Inflammatory macrophage (primary cell): ENCODE results near the gene ALPL.

Experiments used
- DNase-seq, 2 donors: peaks; one replicate each; pipeline ENCODE4 v3.0.0-alpha.2; 2020 to 2022

The ALPL gene

GRCh38 chr1:21603177-21604138 lies 94.2 kb downstream of the ALPL start:
- DNase-seq = no peak

GRCh38 chr1:21604208-21604957 lies 95.2 kb downstream of the ALPL start:
- DNase-seq = no peak

GRCh38 chr1:21605012-21605715 lies 95.9 kb downstream of the ALPL start:
- no peak for DNase-seq

- DNase-seq = no peak
Measured at GRCh38 chr1:21605964-21606705, 96.9 kb downstream of the ALPL start.

DNA sequence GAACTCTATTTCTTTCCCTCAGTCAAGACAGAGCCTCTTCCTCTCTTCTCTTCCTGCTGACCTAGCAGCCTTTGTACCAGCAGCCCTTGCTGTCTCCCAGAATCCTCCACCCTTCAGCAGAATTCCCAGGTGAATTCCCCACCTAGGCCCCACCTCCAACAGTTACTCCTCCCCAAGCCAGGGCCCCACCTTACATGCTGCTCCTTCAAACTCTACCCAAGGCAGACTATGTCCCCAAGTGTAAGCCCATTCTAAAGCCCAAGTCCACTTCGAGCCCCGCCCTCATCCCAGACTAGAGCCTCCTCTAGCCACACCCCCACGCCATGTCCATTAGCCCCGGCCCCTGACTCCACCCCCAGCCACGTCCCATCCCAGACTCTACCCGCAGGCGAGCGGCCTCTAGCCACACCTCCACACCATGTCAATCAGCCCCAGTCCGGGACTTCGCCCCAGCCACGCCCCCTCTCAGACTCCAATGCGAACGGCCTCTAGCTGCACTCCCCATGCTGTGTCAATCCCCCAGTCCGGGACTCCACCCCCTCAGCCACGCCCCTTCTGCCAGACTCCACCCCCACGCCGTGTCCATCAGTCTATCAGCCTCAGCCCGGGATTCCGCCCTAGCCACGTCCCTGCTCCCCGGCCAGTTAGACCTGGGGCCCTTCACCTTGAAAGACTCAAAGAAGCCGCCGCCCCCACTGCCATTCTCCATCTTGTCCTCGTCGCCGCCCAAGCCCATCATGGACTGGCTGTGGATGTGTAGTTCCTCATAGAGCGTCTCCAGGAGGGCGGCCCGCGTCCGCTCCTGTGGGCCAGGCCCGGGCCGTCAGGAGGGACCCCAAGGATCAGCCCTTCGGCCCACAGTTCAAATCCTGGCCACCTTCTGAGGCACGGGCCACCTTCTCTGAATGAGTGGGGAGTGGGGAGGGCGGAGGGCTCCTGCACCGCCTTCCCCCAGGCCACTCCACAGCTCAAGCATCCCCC lies 98.6 kb downstream of the ALPL start:
- peak; percentile 55 to 68 for DNase-seq

- no peak for DNase-seq
Measured at GRCh38 chr1:21608798-21609197, 99.6 kb downstream of the ALPL start.

DNA sequence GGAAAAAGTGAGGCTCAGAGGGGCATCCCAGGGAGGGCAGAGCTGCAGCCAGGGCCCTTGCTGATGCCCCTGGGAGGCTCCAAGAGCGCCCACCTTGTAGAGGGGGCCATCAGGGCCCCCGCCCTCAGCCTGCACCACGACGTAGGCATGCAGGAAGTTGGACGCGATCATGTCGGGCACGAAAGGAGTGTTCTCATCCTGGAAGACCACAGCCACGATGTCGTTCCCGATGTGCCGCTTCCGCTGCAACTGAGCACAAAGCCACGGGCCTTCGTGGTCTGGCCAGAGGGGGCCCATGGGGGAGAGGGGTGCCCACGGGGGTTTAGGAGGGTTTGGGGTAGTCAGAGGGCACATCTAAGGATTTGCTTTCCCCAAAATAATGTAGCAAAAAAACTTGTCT lies 100.8 kb downstream of the ALPL start:
- DNase-seq = no peak

DNA sequence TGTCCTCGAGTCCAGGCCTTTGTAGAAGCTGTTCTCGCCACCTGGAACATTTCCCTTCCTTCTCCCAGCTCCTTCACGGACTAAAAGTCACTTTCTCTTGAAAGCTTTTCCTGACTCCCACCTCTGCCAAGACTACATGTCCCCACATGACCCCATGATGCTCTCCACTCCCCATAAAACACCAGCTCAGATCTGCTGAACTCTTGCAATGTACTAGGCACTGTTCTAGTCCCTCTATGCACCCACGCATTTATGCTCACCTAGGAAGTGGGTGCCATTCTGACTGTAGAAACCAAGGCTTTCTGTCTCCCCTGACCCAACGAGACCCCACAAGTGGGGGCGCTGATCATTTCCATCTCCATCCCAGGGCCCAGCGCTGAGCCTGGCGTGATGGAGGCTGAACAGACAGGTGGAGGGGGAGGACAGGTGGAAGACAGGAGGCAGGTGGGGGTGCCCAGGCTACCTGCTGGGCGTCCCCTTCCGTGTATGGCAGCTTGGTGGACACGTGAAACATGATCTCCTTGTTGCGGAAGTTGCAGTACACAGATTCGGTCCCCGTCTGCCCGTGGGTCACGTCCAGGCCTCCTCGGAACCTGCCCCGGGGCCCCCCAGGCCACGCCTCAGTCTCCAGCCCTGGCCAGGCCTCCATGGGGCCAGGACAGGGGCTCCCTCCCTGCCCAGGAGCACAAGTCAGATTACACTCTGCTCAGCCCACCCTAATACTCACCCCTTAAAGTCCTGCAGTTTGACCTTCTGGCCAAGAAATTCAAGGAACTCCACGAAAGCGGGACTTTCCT lies 102.0 kb downstream of the ALPL start:
- no peak for DNase-seq

GRCh38 chr1:21612057-21612456 lies 102.8 kb downstream of the ALPL start:
- DNase-seq = no peak

GRCh38 chr1:21613072-21613867 lies 104.0 kb downstream of the ALPL start:
- no peak for DNase-seq

- DNase-seq = no peak
Measured at GRCh38 chr1:21614419-21615115, 105.3 kb downstream of the ALPL start.

DNA sequence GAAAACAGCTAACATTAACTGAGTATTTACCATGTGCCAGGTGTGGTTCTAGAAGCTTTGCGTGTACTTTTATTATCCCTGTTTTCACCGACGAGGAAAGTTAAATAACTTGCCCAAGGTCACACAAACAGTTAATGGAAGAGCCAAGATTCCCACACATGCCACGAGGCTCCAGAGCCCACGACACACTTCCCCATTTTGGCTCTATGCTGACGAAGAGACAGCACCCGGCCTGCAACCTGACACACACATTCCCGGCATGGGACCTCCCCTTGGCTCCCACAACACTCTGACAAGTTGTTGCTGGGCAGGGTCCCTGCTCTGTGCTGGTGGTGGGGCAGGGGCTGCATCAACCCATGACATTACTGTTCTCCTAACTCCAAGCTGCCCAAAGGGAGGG lies 107.1 kb downstream of the ALPL start:
- peak; percentile 67 to 90 for DNase-seq

DNA sequence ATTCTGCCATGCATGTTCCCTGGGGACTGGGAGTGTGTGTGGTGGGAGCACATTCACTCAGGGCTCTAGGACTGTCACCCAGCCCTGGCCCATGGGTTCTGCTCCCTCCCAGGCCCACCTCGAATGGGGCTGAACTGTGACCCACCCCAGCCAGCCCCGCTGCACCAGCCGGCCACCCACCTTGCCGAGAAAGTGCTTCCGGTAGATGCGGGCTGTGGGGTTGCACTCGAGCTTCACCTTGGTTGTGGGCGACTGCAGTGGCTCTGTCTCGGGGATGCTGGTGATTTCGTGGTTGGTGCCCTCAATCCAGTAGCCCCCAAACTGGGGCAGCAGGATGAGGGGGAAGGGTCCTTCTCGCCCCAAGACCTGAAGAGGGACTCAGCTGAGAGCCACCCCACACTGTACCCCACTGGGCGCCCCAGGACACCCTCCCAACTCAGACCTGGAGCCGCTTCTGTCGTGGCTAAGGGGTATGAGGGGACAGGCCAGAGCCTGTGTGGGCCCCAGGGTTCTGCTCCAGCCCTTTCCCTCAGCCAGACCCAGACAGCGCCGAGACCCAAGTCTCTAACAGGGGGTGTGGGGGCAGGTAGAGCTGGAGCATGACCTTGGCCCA lies 108.0 kb downstream of the ALPL start:
- no peak for DNase-seq

- no peak for DNase-seq
Measured at GRCh38 chr1:21618059-21618458, 108.8 kb downstream of the ALPL start.

- DNase-seq = no peak
Measured at GRCh38 chr1:21618561-21619374, 109.5 kb downstream of the ALPL start.

- DNase-seq = no peak
Measured at GRCh38 chr1:21619375-21619947, 110.2 kb downstream of the ALPL start.

GRCh38 chr1:21620011-21620410 lies 110.8 kb downstream of the ALPL start:
- DNase-seq = no peak
